HTR-8/SVneo (cell line): ENCODE results near the gene RIN1.
"Not testable (repeated sequence)": the region's sequence is repeated elsewhere in the genome, so short reads cannot be mapped to it uniquely, and the experiment has no call there.

ENCODE experiments used
- DNase-seq: peaks from one replicate; pipeline ENCODE4 v3.0.0; 2011; ENCODE audit warnings: low spot score, mixed read lengths; ENCODE audit not compliant: insufficient read length
- FAIRE-seq: peaks from 2 replicates; lab custom pipeline; 2011; peaks lifted over from hg19 to GRCh38; lab: Jason Lieb, UNC

The RIN1 gene

DNA sequence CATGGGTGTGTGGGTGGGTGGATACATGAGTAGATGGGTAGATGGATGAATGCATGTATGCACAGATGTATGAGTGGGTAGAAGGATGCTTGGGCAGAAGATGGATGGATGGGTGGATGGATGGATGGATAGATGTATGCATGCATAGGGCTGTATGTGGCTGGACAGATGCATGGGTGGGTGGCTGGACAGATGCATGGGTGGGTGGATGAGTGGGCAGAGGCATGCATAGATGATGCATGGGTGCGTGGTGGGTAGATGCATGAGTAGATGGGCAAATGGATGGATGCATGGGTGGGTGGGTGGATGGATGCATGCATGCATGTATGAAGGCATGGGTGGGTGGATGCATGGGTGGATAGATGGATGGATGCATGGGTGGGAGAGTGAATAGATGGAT is 12.6 kb downstream of the RIN1 start:
- DNase-seq (no peak), FAIRE-seq (no peak)

DNA sequence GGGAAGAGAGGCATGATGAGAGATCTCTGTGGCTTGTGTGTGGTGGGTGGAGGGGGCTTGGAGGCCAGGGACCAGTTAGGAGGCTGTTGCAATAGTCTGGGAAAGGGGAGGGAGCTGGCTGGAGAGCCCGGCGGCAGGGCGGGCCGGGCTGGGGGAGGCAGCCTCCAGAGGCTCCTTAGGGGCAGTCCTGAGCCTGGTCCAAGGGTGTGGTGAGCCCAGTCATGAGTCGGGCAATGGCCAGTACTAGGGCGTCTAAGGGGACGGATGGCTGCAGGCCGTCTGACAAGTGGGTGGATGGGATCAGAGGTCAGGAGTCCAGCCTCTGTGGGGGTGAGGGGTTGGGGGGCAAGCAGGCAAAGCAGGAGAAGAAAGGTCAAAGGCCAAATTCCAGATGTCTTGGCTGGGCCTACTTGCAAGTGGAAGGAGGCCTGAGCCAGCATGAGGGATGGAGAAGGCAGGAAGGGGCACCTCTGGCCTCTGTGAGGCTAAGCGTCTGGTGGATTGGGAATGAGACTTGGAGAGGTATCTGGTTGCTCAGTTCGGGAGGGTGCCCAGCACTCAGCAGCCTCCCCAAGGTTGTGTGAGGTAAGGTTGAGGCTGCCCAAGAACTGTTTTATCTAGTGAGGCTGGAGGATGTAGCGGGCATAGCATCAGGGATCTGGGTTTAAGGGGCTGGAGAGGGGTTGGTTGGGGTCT is 13.4 kb downstream of the RIN1 start:
- FAIRE-seq, result no peak
- no peak for DNase-seq

DNA sequence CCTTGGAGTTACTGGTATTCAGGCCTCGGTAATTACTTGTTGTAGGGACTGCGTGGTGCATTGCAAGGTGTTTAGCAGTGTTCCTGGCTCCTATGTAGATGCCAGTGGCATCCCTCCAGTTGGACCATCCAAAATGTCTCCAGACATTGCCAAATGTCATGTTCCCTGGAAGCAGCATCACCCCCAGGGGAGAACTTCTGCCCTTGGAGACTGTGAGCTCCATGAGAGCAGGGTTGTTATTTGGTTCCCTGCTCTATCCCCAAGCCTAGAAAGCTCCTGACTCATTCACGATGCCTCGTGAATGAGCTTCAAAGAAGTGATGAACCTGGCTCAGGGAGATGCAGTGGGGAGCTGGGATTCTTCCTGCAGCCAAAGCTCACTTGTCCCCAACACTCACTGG is 14.6 kb downstream of the RIN1 start:
- FAIRE-seq (peak; percentile 44), DNase-seq (no peak)

DNA sequence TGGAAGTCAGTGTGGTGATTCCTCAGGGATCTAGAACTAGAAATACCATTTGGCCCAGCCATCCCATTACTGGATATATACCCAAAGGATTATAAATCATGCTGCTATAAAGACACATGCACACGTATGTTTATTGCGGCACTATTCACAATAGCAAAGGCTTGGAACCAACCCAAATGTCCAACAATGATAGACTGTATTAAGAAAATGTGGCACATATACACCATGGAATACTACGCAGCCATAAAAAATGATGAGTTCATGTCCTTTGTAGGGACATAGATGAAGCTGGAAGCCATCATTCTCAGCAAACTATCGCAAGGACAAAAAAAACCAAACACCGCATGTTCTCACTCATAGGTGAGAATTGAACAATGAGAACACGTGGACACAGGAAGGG is 15.5 kb downstream of the RIN1 start:
- not testable (repeated sequence) for FAIRE-seq

DNA sequence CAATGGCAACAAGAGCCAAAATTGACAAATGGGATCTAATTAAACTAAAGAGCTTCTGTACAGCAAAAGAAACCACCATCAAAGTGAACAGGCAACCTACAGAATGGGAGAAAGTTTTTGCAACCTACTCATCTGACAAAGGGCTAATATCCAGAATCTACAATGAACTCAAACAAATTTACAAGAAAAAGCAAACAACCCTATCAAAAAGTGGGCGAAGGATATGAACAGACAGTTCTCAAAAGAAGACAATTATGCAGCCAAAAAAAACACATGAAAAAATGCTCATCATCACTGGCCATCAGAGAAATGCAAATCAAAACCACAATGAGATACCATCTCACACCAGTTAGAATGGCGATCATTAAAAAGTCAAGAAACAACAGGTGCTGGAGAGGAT is 15.9 kb downstream of the RIN1 start:
- not testable (repeated sequence) for DNase-seq, FAIRE-seq

More for the DNA sequence above, 15.5 kb downstream of the RIN1 start:
- DNase-seq, result not testable (repeated sequence)

DNA sequence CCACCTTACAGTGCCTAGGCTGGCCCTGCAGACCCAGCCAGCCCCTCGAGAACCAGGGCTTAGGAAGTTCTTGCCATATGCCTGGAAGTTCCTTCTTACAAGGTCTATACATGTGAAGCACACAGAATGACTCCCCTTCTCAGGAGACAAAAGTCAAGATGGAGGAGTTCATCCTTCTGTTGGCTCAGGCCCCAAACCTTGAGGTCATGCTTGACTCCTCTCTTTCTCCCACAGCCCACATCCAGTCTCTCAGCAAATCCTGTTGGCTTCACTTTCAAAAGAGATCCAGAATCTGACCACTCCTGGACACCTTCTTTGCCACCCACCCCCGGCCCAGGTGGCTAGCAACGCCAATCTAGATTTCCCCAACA is 17.6 kb downstream of the RIN1 start:
- no peak for FAIRE-seq

DNA sequence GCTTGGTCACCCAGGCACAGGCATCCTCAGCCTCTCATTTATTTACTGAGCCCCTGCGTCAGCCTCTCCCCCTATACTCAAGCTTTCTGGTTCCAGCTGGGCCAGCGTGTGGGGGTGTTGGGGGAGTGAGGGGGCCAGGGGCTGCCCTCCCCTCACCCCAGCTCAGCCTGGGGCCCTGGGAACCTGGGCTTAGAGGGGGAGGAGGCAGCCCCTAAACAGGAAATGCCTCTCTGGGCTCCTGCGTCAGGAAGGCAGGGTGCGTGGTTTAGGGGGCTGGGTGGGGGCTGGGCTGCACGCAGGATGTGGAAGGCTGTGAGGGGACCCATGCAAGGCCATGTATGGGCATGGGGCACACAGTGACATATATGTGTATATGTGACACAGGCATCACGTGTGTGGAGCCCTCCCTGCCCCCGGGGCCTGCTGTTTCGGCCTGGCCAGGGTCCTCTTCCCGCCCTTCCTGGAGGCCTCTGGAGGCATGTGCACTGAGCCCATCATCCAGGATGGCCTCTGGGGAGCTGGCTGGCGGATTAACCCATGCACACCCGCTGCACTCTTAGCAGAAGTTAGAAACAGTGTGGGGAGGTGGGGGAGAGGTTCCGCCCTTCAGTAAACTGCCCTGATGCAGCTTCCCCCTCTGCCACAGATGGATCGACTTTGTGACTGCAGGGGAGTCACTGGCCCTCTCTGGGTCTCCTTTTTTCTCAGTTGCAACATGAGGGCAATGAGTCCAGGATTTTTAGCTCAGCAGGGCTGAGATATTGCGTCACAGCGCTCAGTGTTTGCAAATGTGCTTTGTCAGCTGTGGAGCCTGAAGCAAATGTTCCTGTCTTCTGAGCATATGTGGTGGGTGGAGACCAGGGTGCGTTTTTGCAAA is 18.3 kb downstream of the RIN1 start:
- FAIRE-seq (peak; percentile 97), DNase-seq (no peak)

More for the DNA sequence above, 17.6 kb downstream of the RIN1 start:
- DNase-seq, result no peak

DNA sequence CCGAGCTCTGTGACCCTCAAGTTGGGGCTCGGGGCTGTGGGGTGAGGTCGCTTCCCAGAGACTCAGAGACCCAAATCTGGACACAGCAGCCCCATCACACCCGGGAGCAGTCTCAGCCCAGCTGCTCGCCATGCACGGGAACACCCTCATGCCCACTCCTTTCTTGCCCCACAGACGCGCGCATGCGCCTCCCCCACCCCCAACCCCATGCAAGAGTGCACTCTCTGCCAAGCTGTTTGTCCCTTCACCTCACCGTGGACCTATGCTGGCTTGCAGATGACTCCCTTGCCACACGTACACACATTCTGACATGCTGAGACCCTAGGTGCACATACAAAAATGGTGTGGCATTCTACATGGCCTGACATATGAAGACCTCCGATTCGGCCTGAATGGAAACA is 18.9 kb downstream of the RIN1 start:
- no peak for DNase-seq

DNA sequence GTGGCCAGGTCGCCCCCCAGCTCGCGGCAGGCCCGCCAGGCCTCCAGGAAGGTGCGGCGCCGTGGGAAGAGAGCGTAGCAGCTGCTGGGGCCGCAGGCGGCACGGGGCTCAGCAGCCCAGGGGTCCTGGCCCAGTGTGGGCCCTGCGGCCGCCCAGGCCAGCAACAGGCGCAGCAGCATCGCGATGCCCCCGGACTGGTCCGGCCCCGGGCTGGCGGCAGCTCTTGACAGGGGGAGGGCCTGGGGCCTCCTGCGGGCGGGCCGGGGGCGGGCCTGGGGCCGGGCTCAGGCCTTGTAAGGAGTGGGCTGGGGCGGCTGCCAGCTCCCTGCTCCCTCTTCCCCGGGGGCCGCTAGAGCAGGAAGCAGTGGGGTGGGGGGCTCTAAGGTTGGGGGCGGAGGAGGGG is 19.4 kb downstream of the RIN1 start, which contains the start of gene CD248:
CD248 (minus strand) TSS at position 196 of the 403 bp plus-strand sequence; CDS start at position 179, 17 bp downstream.
- FAIRE-seq (no peak), DNase-seq (no peak)

More for the DNA sequence above, 18.9 kb downstream of the RIN1 start:
- peak; percentile 93 for FAIRE-seq

DNA sequence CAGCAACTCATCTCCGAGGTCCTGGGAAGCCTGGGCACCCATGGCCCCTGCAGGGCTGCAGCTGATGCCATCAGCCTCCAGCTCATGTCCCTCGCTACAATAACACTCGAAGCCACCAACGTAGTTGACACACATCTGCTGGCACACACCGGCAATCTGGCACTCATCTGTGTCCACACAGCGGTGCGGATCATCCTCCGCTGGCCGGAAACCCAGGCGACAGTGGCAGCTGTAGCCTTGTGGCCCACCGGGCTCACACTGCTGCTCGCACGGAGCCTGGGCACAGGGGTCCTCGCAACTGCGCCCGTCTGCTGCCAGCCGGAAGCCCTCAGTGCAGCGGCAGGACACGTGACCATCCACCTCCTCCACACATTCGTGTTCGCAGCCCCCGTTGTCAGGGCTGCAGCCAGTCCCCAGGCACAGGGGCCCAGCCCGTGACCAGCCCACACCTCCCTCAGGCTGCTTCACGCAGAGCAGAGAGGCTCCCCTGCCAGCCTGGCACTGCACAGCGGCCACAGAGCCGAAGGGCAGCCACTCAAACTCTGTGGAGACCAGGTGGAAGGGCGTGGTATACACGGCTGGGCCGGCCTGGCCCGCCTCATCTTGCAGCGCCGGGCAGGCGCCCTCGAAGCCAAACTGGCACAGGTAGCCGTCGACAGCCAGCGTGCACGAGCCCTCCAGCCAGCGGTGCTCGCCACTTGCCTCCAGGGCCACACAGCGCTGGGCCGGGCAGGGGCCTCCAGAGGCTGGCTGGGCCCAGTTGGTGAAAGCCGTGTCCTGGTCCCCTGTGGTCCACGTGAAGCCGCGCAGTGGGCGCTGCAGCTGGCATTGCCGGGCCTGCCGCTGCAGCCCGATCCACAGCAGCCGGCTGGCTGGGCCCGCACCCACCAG is 20.1 kb downstream of the RIN1 start:
- DNase-seq (no peak), FAIRE-seq (peak; percentile 93)

DNA sequence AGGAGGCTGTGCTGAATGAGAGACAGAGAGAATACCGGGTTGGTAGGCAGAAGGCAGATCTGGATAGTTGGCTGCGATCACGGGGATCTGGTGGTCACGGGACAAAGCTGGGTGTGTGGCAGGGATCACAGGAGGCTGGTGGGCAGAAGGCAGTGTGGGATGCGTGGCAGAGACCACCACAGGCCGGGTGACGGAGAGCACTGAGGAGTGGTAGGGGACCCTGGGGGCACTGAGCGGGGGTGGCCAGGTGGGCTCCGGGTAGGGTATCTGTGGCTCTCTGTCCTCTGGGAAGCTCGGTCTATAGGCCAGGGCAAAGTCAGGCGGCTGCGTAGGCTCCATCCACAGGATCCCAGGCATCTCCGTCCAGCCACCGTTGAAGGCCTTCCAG is 20.7 kb downstream of the RIN1 start:
- FAIRE-seq, result peak; percentile 80

DNA sequence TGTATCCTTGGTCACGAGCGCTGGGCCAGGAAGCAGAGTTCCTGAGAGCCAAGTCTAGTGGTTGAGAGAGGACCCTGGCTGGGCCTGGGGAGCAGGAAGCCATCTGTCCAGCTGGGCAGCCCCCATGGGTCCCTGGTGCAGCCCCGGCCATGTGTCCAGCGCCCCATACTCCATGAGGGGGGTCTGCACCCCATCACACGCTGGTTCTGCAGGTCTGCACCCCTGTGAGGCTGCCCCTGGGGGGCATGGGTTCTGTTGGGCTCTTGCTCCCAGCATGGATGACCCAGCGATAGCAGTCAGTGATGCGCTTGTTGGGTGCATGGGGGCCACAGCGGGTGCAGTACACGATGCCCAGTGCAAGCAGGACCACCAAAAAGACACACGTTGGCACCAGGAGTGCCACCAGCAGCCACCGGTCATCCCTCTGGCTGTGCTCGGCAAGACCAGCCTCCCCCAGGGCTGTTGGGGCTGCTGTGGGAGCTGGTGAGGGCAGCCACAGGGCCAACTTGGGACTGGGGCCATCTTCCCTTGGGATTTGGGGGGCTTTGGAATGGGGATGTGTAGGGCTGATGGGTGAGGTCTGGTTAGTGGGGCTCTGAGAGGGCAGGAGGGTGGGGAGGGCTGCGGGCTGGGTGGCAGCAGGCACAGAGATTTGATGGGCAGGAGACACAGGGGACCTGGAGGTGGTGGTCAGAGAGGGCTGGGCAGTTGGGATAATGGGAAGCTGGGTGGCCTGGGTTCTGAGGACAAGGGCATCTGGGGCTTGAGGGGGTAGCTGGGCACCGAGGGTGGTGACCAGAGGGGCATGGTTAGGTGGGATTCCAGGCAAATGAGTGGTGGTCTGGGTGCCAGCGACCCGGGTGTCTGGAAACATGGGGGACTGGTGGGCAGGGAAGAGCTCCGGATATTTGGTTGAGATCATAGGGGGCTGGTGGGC is 21.4 kb downstream of the RIN1 start:
- DNase-seq (no peak), FAIRE-seq (peak; percentile 64)

More for the DNA sequence above, 20.7 kb downstream of the RIN1 start:
- DNase-seq, result no peak

DNA sequence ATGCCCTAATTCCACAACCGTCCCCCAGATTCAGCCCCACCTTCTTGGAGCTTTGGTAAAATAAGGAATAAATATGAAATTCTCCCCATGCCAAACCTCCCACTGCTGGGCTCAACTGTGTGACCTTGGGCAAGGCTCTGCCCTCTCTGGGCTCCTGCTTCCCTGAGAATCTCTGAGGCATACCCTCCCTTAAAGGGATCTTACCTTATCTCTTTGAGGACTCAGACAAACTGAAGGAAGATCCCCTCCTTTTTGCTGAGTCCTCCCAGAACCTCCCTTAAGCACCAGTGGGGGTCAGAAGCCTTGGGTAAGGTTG is 22.1 kb downstream of the RIN1 start:
- DNase-seq (no peak), FAIRE-seq (peak; percentile 31)

DNA sequence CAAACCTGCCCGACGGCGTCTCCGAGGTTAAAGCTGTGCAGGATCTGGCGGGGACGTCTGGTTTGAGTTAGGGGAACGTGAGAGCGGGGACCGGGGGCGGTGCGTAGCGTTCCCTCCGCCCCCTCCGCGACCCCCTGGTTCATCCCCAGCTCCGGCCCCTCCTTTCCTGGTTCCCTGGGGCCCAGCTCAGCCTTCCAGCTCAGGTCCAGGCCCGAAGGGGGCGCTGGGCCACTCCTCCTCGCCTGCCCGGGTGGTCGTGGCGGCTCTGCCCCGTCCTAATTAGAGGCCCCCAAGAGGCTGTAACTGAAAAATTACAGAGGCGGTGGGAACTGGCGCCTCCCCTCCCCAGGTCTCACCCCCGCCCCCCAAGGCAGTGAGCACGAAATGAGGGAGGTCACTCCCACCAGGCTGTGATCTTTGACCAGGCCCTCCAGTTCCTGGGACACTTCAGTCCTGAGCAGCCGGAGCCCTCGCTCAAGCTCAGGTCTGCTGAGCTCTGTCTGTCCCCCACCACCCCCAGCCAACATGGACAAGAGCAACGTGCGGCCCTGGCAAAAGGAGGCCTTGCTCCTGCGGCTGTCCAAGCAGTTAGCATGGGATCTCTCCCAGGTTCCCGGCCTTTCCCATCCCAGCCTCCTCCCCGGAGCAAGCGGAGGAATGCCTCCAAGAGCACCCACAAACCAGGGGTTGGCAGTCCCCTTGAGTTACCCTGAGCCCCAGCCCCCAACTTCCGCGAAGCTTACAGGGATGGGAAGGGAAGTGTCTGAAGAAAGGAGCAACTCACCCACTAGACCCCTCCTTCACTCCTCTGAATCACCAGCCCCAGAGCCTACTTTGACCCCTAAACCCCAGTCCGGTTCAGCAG is 22.7 kb downstream of the RIN1 start:
- DNase-seq (no peak), FAIRE-seq (peak; percentile 74)

DNA sequence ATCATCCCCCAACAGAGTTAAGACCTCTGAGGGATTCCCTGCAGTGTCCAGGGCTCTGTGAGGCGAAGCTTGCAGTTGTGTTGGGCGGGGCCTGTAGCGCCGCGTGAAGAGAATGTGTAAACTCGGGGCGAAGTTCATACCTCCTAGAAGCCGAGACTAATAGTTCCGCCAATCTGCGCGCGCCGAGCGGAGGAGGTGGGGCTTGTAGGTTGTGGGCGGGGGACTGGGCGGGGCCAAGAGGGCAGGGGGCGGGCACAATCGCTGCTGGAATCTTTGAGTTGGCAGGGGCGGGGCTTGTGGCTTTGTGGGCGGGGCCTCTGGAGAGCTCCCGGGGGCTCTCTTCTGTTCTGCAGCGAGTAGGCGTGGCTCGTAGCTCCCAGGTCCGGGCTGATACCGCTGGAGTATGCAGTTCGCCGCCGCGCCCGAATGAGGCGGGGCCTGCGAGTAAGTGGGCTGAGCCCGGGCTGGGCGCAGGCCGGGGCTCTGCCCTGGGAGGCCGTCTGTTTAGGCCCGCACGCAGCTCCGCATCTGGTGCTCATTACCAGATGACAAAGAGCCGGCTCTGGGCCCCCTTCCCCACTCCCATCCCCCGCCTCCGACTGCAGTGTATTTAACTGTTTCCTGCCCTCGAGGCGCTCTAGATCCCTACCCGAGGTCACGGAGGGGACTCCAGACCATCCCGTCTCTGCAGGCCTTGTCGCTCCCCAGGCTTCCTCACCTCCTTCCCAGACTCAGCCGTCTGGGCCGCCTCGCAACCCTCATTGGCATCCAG is 23.5 kb downstream of the RIN1 start:
- peak; percentile 99 for DNase-seq
- FAIRE-seq, result no peak

DNA sequence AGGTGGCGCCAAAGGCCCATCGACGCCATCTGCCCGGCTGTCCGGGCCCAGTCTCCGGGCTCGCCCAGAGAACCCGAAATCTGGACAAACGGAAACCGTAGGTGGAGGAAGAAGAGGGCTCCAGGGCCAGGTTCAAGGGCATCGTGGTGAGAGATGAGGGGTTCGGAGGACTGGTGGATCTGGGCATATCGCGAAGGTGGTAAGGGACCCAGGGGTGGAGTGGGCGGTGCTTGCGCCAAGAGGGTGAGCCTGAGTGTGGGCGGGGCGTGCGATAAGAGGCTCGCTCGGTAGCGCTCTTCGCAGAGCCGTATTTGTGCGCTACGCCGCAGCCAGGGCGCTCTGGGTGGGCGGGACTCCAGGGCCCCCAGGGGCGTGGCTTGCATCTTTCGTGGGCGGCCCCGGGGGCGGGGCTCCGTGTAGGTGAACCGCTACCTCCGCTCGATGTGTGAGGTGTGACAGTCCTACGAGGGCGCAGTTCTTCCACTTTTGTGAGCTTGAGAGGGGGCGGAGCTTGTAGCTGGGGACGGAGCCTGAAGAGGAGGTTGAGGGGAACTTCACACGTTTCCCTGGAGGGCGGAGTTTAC is 24.2 kb downstream of the RIN1 start:
- FAIRE-seq (peak; percentile 100), DNase-seq (peak; percentile 96)

DNA sequence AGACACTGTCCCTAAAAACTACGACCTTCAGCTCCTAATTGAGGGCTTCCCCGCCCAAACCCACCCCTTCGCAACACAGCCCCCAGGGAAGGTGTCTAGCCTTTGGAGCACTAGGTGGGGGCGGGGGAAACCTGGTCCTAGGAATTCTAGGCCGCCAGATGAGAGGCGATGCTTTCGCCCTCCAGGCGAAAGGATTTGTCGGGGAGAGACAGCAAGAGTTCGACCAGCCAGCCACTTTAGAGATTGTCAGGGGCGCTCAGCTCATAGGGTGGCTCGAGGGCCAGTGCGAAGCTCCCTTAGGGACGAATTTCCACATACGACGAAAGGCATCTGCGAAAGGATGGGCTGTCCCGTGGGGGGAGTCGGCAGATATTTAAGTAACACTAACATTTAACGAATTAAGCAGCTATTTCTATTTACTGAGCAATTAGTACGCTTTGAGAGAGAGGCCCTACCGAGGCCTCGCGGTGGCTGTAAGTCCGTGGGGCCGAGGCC is 24.7 kb downstream of the RIN1 start:
- peak; percentile 76 for FAIRE-seq

More for the DNA sequence above, 24.7 kb downstream of the RIN1 start:
- no peak for DNase-seq
